A549 (cell line): ENCODE data around the gene NLGN2.

ENCODE experiments used
- CBX2 ChIP-seq: fragments of 200-600 bp; sonication (generic); IDR thresholded peaks from 2 replicates; pipeline ENCODE4 v1.6.1; 2016; ENCODE audit warnings: low read depth, mild to moderate bottlenecking, borderline replicate concordance
- CHD2 ChIP-seq: fragments of 150-350 bp; IDR thresholded peaks from 2 replicates; pipeline ENCODE4 v1.6.1; 2014; ENCODE audit warnings: low read length; ENCODE audit not compliant: partially characterized antibody
- CTCF ChIP-seq: fragments of >200 bp; sonication (Bioruptor Twin); formaldehyde crosslinking; IDR thresholded peaks from 3 replicates; pipeline ENCODE4 v1.5.1; 2016
- EHMT2 ChIP-seq: fragments of 200-600 bp; sonication (generic); IDR thresholded peaks from 2 replicates; pipeline ENCODE4 v1.6.1; 2016; ENCODE audit warnings: antibody characterized with exemption, low read depth, mild to moderate bottlenecking, moderate library complexity
- FOSL2 ChIP-seq, 2 experiments: fragments of 450-650 bp in 1 of 2; fragments of >200 bp in 1 of 2; sonication (Bioruptor Twin) in 1 of 2; formaldehyde crosslinking; IDR thresholded peaks; 2 replicates each; pipeline versions ENCODE4 v1.5.0 to v1.6.1; 2016 to 2020; ENCODE audit warnings: mild to moderate bottlenecking in 1 of 2, moderate library complexity in 1 of 2
- JUN ChIP-seq, 2 experiments: fragments of >200 bp; sonication (Bioruptor Twin); formaldehyde crosslinking; IDR thresholded peaks; 2 replicates in 1 of 2; 3 replicates in 1 of 2; pipeline ENCODE4 v1.6.1; 2016 to 2017
- JUNB ChIP-seq: fragments of >200 bp; sonication (Bioruptor Twin); formaldehyde crosslinking; IDR thresholded peaks from 2 replicates; pipeline ENCODE4 v1.6.1; 2016
- MAX ChIP-seq: IDR thresholded peaks from 2 replicates; pipeline ENCODE4 v1.6.1; 2012
- MYC ChIP-seq: IDR thresholded peaks from 2 replicates; pipeline ENCODE4 v1.6.1; 2012; ENCODE audit warnings: mild to moderate bottlenecking, inconsistent platforms, low read length, improper control_type of control experiment, borderline replicate concordance
- POLR2A ChIP-seq: IDR thresholded peaks from 2 replicates; pipeline ENCODE4 v1.6.1; 2012; ENCODE audit warnings: mild to moderate bottlenecking, low read length
- RCOR1 ChIP-seq: fragments of 150-350 bp; IDR thresholded peaks from 2 replicates; pipeline ENCODE4 v1.6.1; 2014; ENCODE audit warnings: antibody characterized with exemption, low read length, low read depth
- REST ChIP-seq: fragments of 200-600 bp; sonication (generic); IDR thresholded peaks from 2 replicates; pipeline ENCODE4 v1.6.1; 2016; ENCODE audit warnings: antibody characterized with exemption, mild to moderate bottlenecking, moderate library complexity
- RFX5 ChIP-seq: fragments of 450-650 bp; IDR thresholded peaks from 2 replicates; pipeline ENCODE4 v1.7.1; 2014; ENCODE audit warnings: antibody characterized with exemption, mild to moderate bottlenecking, moderate library complexity
- SMC3 ChIP-seq: fragments of >200 bp; sonication (Bioruptor Twin); formaldehyde crosslinking; IDR thresholded peaks from 3 replicates; pipeline ENCODE4 v1.6.1; 2018; ENCODE audit warnings: inconsistent platforms

GRCh38 chr17:7448461-7448860, 40.8 kb downstream of the NLGN2 start:
- TF ChIP-seq MYC (no peak), CTCF (no peak), EHMT2 (no peak), CBX2 (no peak), SMC3 (no peak), RCOR1 (no peak), RFX5 (no peak), JUNB (no peak), MAX (no peak), JUN (IDR thresholded peaks at IDR 0.05) (no peak), POLR2A (no peak), REST (no peak), CHD2 (no peak), FOSL2 (IDR thresholded peaks at IDR 0.05) (no peak), FOSL2 (CRISPR knock-in tag; IDR thresholded peaks at IDR 0.05) (no peak)
